B cell (primary cell): ENCODE measurements around the gene SETD1A. TPM values are rescaled to one million over a fixed set of nuclear protein-coding genes. Genes with fewer than 3 reads are reported as not detected.
A peak's percentile ranks its signal among the peaks of the same experiment; 100 is the strongest.

Experiments used
- ATAC-seq: fragments of 200-7000 bp; cut with Tn5 transposase; one replicate; pipeline ENCODE4 v1.10.0; 2021; ENCODE audit warnings: low read depth, mild to moderate bottlenecking, moderate number of reproducible peaks, moderate library complexity
- CTCF ChIA-PET: fragments of 350-600 bp; sonication (Branson Sonifier 250); formaldehyde crosslinking; loops from one replicate; lab custom pipeline; 2021; ENCODE audit warnings: antibody characterized with exemption, inconsistent platforms; lab: Charles Lee
- POLR2A ChIA-PET: fragments of 350-600 bp; sonication (Branson Sonifier 250); formaldehyde crosslinking; loops from one replicate; lab custom pipeline; 2021; ENCODE audit warnings: antibody characterized with exemption; lab: Charles Lee
- DNase-seq: peaks from one replicate; pipeline ENCODE4 v3.0.0; 2013
- H2AFZ ChIP-seq: 2 replicates; pipeline ENCODE4 v1.6.1; 2012; ENCODE audit warnings: mild to moderate bottlenecking, low read depth, low read length; ENCODE audit not compliant: insufficient read depth, poor library complexity, severe bottlenecking
- H3K27ac ChIP-seq, 2 donors: 1 replicate in 1 of 2; 2 replicates in 1 of 2; pipeline ENCODE4 v1.5.1; 2012 to 2013; ENCODE audit warnings: low read length in 2 of 2, mild to moderate bottlenecking in 2 of 2, moderate library complexity in 1 of 2
- H3K27me3 ChIP-seq, 4 experiments: fragments of 200-600 bp in 1 of 4; sonication (generic) in 1 of 4; replicated peaks in 1 of 4; 1 replicate in 2 of 4; 2 replicates in 2 of 4; pipeline versions ENCODE4 v1.6.1 to v1.7.0; 2013 to 2016; ENCODE audit warnings: low read length in 3 of 4, mild to moderate bottlenecking in 2 of 4, mixed read lengths in 1 of 4, moderate library complexity in 1 of 4; ENCODE audit not compliant: insufficient read depth in 4 of 4, control insufficient read depth in 3 of 4; ENCODE audit errors: control extremely low read depth in 1 of 4
- H3K36me3 ChIP-seq, 2 experiments: replicated peaks in 1 of 2; 1 replicate in 1 of 2; 2 replicates in 1 of 2; pipeline versions ENCODE4 v1.6.1 to v1.7.1; 2013; ENCODE audit warnings: low read length in 1 of 2; ENCODE audit not compliant: insufficient read depth in 2 of 2, control insufficient read depth in 1 of 2; ENCODE audit errors: control extremely low read depth in 1 of 2, extremely low read depth in 1 of 2
- H3K4me1 ChIP-seq, 2 donors: fragments of 200-600 bp in 1 of 2; sonication (generic) in 1 of 2; 1 replicate in 1 of 2; 2 replicates in 1 of 2; pipeline versions ENCODE4 v1.5.1 to v1.6.1; 2013 to 2017; ENCODE audit warnings: low read length in 2 of 2; ENCODE audit not compliant: control insufficient read depth in 2 of 2, insufficient read depth in 2 of 2
- H3K4me2 ChIP-seq: replicated peaks from 2 replicates; pipeline ENCODE3; 2012; ENCODE audit warnings: mild to moderate bottlenecking, low read depth, low read length; ENCODE audit not compliant: poor library complexity, severe bottlenecking
- H3K4me3 ChIP-seq, 5 experiments: fragments of 200-600 bp in 1 of 5; sonication (generic) in 1 of 5; 1 replicate in 3 of 5; 2 replicates in 2 of 5; pipeline versions ENCODE4 v1.5.1 to v1.7.0; 2011 to 2016; ENCODE audit warnings: low read length in 4 of 5, mild to moderate bottlenecking in 4 of 5, low read depth in 2 of 5, control low read depth in 1 of 5, moderate library complexity in 1 of 5; ENCODE audit not compliant: insufficient read depth in 1 of 5; ENCODE audit errors: control extremely low read depth in 1 of 5, extremely low read depth in 1 of 5
- H3K79me2 ChIP-seq: fragments of 200-600 bp; sonication (generic); one replicate; pipeline ENCODE4 v1.6.0; 2016; ENCODE audit warnings: low read length; ENCODE audit not compliant: control insufficient read depth, insufficient read depth
- H3K9ac ChIP-seq: fragments of 200-600 bp; sonication (generic); 2 replicates; pipeline ENCODE4 v1.6.1; 2017; ENCODE audit warnings: mild to moderate bottlenecking, low read length, moderate library complexity
- H3K9me3 ChIP-seq, 3 donors: one replicate each; pipeline versions ENCODE4 v1.6.1 to v1.7.1; 2013; ENCODE audit warnings: low read length in 2 of 3; ENCODE audit not compliant: control insufficient read depth in 2 of 3, insufficient read depth in 1 of 3; ENCODE audit errors: control extremely low read depth in 1 of 3
- H4K20me1 ChIP-seq: 2 replicates; pipeline ENCODE4 v1.6.0; 2012; ENCODE audit warnings: mild to moderate bottlenecking, low read length; ENCODE audit not compliant: insufficient read depth, control insufficient read depth, poor library complexity, severe bottlenecking
- H3K27ac Mint-ChIP-seq: one replicate; pipeline ENCODE4 v1.8.0; 2021; ENCODE audit warnings: mixed read lengths
- H3K27me3 Mint-ChIP-seq: one replicate; pipeline ENCODE4 v1.8.0; 2021; ENCODE audit warnings: mixed read lengths
- H3K4me1 Mint-ChIP-seq: one replicate; pipeline ENCODE4 v1.8.0; 2021; ENCODE audit warnings: mixed read lengths
- H3K4me3 Mint-ChIP-seq: one replicate; pipeline ENCODE4 v1.8.0; 2021; ENCODE audit warnings: mixed read lengths
- H3K9me3 Mint-ChIP-seq: one replicate; pipeline ENCODE4 v1.8.0; 2022; ENCODE audit warnings: mixed read lengths; ENCODE audit not compliant: insufficient read depth
- EZH2 ChIP-seq: IDR thresholded peaks from 2 replicates; pipeline ENCODE4 v1.6.1; 2012; ENCODE audit warnings: borderline replicate concordance, low read depth, mild to moderate bottlenecking, moderate library complexity, low read length; ENCODE audit not compliant: insufficient read depth, poor library complexity, severe bottlenecking
- WGBS: methylation state at CpG from one replicate; pipeline ENCODE4 v1.1.5; 2013; ENCODE audit warnings: missing lambda C conversion rate; ENCODE audit not compliant: insufficient coverage; 5-methylcytosine and 5-hydroxymethylcytosine counted together
- intact Hi-C: fragments of 100-400 bp; cut with micrococcal nuclease; formaldehyde crosslinking; loops from one replicate; pipeline ENCODE4 v1.10.0; 2022
- polyA plus RNA-seq: library from polyadenylated mRNA; depleted of rRNA; stranded (reverse); fragments of >200 nt; gene quantifications from 2 replicates; pipeline ENCODE4 v1.2.3, GENCODE V29; 2012
- total RNA-seq, 2 donors: library from RNA; stranded (reverse); fragments of 120-200 nt in 1 of 2; gene quantifications; 1 replicate in 1 of 2; 2 replicates in 1 of 2; pipeline versions ENCODE4 v1.2.3 to v1.2.4, GENCODE V29; 2013 to 2022
- TF ChIP-seq, protein P1 (sequence below): fragments of 200-600 bp; IDR thresholded peaks from one replicate; pipeline ENCODE4 v1.8.0; 2022; ENCODE audit warnings: antibody characterized with exemption, mild to moderate bottlenecking

Gene SETD1A
- total and polyA plus RNA-seq, 2 donors (not counting 1 experiment from before 2014, with no cell fraction given), result 11.5 to 39.5 TPM

DNA sequence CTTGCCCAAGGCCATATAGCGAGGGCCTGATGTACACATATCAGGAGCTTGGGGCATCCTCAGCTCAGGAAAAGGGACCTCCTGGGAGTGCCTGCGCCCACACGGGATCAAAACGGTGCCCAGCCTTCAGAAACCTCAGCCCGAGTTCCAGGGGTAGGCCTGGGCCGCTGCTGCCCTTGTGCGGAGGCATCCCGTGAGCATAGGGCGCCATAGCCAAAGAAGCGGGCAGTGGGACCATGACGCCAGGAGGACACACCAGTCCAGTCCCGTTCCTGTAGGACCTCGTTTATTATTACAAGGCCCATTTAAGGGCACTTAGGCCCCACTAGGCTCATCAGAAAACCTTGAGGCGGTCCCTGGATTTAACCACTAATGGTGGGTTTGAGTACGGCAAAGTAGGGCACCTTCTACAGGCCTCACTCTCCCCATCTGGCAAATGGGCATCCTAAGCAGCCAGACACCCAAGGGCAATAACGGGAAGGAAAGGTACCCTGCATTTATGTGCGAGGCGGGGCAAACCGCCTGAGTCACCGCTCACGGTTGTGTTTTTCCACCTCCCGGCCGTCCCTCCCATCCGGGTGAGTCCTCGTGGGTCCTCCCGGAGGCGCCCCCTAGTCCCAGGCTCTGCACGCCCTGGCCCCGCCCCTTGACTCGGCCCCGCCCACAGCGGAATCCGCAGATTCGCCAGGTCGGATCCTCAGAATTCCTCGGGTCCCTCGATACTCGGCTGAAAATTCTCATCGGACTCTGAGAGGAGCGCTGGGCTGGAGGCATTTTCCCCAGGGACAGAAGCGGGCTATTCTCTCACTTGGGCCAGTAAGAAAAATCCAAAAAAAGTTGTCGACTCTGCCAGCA, 726 bp upstream of the SETD1A start:
- H3K27ac Mint-ChIP-seq, result peak overlapping the region; percentile 99
- peaks cover 0 to 4% (median 0%) of the 10 kb centered on the region in 3 donors for H3K9me3 ChIP-seq
- ChIA-PET POLR2A (interaction anchor here (0.7 to 1.1 kb wide), 3 partner anchors 15 to 117 kb away, joined by 3 to 6 read pairs (median 5); partner anchors contain the start of genes ZNF646 and ZNF668), CTCF (interaction anchor here (4.4 kb wide), 1 partner anchor 15 kb away, joined by 42 read pairs; no protein-coding TSS in a partner anchor)
- DNase-seq (peak; percentile 87), ATAC-seq (peak; percentile 63)
- peaks cover 15 to 25% of the 10 kb centered on the region in 2 donors for H3K4me1 ChIP-seq
- TF ChIP-seq, protein P1, sequence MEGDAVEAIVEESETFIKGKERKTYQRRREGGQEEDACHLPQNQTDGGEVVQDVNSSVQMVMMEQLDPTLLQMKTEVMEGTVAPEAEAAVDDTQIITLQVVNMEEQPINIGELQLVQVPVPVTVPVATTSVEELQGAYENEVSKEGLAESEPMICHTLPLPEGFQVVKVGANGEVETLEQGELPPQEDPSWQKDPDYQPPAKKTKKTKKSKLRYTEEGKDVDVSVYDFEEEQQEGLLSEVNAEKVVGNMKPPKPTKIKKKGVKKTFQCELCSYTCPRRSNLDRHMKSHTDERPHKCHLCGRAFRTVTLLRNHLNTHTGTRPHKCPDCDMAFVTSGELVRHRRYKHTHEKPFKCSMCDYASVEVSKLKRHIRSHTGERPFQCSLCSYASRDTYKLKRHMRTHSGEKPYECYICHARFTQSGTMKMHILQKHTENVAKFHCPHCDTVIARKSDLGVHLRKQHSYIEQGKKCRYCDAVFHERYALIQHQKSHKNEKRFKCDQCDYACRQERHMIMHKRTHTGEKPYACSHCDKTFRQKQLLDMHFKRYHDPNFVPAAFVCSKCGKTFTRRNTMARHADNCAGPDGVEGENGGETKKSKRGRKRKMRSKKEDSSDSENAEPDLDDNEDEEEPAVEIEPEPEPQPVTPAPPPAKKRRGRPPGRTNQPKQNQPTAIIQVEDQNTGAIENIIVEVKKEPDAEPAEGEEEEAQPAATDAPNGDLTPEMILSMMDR, result peak; percentile 25
- TF ChIP-seq EZH2, result no peak
- intact Hi-C loops, result loop anchor here (1.0 kb wide), 8 partner anchors 8 to 502 kb away; partner anchors contain the start of genes ARMC5, FBXL19, ORAI3 and STX4
- H3K27me3 ChIP-seq, result no peaks in the 10 kb centered on the region
- 30% methylated on average over 41 of the region's 42 CpGs for WGBS
- H3K27ac ChIP-seq, result peak overlapping the region; percentile 92 to 96
- peaks cover 41% of the 10 kb centered on the region for H3K79me2 ChIP-seq
- H3K4me3 ChIP-seq, result peak overlapping the region; percentile 85 to 99 (median 95)
- H2AFZ ChIP-seq, result peak overlapping the region; percentile 98
- H3K36me3 ChIP-seq, result peaks cover 9 to 29% of the 10 kb centered on the region in 2 experiments
- peak overlapping the region; percentile 91 for H3K4me2 ChIP-seq
- peaks cover 30% of the 10 kb centered on the region for H4K20me1 ChIP-seq
- H3K9ac ChIP-seq, result peak overlapping the region; percentile 98
- H3K4me1 Mint-ChIP-seq, result peaks cover 40% of the 10 kb centered on the region
- H3K4me3 Mint-ChIP-seq, result peak overlapping the region; percentile 97
- H3K27me3 Mint-ChIP-seq, result no peaks in the 10 kb centered on the region
- H3K9me3 Mint-ChIP-seq, result no peaks in the 10 kb centered on the region
